ELR (cell line): ENCODE data around the gene CCR3.
A peak's percentile ranks its signal among the peaks of the same experiment; 100 is the strongest.
"Not testable (repeated sequence)": the region's sequence is repeated elsewhere in the genome, so short reads cannot be mapped to it uniquely, and the experiment has no call there.

ENCODE experiments used
- DNase-seq: peaks from one replicate; pipeline ENCODE4 v3.0.0-alpha.2; 2015; ENCODE audit warnings: low read depth

CCR3 gene

DNA sequence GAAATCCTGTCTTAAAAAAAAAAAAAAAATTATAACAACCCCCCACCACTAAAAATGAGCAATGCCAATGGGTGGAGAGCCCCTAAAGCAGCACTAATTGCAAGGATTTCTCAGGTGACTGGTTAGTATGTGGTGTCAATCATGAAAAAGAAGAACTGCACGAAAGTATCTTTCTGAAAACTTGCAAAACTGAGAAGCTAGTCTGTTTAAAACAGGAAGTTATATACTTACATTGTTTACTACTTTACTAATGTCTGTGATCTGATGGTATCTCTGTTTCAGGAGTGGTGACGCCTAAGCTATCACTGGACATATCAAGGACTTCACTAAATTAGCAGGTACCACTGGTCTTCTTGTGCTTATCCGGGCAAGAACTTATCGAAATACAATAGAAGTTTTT is at the start of gene CCR3:
TSS of gene CCR3 (plus strand) at position 341 of the 400 bp plus-strand sequence. CDS start 22,699 bp downstream, outside the sequence.
- DNase-seq, result no peak

DNA sequence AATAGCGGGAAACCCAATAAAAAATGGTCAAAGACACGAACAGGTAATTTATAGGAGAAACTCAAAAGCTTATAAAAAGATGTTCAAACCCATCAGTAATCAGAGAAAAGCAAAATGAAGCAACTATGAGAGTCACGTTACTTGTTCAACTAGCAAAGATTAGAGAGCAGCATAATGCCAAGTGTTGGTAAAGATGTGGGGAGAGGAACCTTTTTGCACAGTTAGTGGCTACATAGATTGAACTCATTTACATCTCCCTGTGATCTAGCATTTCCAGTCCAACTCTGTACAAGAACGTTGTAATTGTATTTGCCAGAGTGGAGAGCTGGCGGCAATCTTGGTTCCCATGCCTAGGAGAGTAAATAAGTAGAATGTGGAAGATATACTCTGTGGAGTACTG is 49.3 kb upstream of the CCR3 start:
- DNase-seq, result no peak

DNA sequence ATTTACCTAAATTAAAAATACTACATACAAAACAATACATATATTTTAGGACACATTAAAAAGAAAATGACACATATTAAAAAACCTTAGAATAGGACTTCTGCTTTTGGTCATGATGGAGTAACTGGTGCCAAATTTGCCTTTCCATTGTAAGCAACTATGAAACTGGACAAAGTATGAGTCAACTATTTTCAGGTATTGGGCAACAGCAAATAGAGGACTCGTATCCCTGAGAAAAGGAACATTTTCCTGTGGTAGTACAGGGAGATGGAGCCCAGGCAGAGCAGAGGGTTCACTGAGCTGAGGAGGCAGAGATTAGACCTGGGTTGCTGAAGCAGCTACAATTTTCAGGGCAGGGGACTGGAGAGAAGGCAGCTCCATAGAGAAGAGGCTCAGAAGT is 48.8 kb upstream of the CCR3 start:
- peak; percentile 32 for DNase-seq

DNA sequence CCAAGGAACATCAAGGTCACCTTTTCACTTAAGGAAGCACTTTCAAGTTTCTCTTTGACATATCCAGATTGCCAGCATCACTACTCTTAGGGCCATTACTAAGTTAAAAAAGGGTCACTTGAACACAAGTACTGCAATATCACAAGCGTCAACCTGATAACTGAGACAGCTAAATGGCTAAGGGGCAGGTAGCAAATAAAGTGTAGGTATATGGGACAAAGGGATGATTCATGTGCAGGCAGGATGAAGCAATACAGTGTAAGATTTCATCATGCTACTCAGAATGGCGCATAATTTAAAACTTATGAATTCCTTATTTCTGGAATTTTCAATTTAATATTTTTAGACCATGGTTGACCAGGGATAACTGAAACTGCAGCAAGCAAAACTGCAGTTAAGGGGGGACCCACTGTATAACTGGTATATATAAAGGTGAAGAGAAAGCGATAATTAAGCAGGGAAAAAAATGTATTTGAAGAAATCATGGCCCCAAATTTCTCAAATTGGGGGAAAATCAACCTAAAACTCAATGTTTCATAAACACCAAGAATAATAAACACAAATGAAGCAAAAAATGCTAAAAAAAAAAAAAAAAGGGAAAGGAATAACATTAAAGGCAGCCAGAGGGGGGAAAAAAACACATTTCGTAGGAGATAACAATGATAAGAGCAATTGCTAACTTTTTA is 47.2 kb upstream of the CCR3 start:
- no peak for DNase-seq

DNA sequence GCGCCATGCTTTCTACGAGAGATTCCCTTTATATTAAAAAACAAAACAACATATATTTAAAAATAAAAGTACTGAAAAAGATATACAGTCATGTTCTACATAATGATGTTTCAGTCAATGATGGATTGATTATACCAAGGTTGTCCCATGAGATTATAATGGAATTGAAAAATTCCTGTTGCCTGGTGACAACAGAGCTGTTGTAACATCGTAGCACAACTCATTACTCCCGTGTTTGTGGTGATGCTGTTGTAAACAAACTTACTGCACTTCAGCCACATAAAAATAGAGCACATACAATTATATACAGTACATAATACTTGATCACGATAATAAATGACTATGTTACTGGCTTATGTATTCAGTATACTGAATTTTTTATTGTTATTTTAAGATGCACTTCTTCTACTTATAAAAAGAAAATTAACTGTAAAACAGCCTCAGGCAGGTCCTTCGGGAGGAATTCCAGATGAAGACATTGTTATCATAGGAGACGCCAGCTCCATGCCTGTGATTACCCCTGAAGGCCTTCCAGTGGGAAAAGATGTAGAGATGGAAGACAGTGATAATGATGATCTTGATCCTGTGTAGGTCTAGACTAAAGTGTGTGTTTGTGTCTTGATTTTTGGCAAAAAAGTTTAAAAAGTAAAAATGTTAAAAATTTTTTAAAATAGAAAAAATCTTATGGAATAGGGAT is 45.9 kb upstream of the CCR3 start:
- peak; percentile 18 for DNase-seq

DNA sequence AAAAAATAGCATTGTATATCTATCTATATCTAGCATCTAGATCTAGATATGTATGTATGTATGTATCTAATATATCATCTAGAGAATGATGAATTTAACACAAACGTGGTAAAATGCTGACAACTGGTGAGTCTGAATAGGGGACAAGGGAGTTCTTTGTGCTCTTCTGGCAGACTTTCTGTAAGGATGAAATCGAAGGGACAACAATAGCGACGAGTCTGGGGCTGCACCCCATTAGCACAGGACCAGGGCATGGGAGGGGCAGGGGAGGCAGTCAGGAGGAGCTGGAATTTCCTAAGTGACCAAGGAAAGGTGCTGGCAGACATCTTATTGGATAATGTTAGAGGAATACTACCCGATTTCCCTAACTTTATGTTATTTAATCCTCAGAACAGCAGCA is 42.0 kb upstream of the CCR3 start:
- DNase-seq, result no peak

DNA sequence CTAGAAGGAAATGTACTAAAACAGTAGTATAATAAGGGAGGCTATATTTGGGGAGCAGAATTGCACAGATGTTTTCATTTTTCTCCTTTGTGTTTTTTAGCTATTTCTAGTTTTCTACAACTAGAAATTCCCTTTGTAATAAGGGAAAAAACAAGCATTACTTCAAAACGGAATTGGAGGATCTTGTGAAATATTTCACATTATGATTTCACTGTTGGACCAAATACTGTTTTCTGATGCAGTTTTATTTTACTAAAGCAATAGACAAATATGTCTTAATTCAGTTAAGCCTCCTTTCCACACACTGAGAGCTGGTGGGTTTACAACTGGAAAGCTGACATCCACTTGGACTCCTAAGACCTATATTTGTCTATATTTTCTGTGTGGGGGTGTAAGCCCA is 41.5 kb upstream of the CCR3 start:
- DNase-seq, result no peak

DNA sequence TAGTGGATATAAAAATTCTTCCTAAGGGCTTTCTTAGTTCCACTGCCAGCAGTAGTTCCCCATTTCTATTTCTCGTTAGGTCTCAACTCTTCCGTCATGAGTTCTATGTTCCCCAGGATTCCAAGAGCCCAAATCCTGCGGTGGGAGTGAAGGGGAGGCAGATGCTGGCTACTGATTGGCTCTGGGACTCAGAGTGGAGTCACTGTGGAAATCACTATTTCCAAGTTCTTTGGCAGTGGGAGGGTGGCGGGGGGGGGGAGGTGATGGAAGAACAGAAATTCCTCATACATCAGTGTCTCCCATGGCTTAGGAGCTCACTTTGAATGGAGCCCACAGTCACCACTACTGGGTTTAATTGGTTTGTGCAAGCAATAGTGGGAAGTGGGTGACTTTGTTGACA is 39.7 kb upstream of the CCR3 start:
- DNase-seq, result no peak

DNA sequence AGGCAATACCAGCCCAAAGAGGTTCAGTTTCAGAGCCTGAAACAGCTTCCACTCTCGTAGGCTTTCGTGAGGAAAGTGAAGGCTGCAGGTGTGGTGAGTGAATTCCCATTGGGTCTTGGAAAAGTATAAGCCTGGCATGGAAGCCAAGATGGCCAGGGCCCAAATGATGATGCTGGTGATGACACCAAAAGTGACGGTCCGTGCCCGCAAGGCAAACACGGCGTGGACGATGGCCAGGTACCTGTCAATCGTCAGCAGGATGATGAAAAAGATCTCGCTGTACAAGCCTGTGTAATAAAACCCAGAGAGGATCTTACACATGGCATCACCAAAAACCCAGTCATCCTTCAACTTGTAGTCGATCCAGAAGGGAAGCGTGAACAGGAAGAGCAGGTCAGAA is 38.6 kb upstream of the CCR3 start:
- no peak for DNase-seq

DNA sequence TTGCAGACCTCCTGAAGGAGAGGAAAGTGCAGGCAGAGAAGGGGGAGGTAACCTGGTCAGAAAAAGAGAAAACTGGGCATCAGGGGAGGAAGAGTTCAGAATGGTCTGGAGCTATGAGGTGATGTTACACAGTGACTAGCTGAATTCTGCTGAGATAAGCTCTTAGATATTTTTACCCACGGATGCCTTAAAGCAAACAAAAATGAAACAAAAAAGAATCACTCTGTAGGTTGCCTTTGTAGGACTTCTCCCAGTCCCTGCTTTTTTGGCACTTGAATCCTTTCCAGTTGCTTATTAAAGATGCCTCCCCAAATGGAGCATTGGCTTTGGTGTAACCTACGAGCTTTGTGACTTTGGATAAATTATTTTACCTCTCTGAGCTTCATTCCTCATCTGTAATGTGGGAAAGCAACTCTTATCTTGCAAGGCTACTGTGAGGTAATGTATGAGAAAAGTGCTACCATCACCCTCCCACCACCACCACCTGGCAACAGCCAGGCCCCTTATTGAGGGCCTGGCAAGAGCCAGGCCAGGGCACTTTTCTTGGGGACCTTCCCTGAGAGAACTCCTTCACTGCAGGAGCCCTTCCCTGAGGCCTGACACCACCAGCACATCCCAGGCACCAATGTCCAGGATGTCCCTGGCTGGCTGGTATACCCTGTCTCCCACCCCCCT is 36.8 kb upstream of the CCR3 start:
- DNase-seq, result no peak

DNA sequence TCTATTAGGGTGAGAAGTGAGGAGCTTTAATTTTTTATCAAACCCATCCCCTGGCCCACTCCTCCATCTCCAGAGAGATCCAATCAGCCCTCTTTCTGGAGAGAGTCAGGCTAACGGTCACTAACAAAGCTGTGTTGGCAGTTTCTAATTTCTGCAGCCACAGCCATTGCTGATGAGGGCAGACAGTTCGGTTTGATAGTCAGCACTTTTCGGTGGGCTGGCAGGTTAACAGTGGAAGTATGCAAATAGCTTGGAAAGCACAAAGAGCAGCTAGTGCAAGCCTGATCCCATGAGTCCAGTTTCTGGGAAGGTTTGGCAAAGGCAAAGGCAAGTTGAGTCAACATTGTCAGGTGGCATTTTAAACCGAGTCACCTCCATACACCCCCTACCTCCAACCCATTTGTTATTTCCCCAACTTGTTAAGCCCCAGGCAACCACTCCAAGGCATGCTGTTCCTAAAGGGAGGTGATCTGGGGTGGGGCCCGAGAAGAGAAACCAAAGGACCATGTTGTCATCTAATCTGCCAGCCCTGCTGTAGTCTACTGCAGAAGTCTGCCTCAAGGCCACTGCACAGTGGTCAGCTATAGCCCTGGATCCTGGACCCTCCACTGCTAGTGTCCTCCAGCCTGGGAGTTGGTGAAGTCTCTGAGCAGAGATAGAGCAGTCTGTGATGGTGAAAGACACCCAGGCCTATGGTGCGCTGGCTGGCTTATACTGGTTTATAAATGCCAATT is 35.8 kb upstream of the CCR3 start:
- no peak for DNase-seq

DNA sequence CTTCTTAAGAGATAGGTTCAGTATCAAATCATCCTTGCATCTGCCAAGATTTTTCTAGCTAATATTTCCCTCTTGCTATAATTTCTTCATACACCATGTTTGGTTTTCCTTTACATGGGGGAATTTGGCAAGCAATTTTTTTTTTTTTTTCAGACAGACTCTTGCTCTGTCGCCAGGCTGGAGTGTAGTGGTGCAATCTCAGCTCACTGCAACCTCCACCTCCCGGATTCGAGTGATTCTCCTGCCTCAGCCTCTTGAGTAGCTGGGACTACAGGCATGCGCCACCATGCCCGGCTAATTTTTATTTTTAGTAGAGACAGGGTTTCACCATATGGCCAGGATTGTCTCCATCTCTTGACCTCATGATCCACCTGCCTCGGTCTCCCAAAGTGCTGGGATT is 34.7 kb upstream of the CCR3 start:
- not testable (repeated sequence) for DNase-seq

DNA sequence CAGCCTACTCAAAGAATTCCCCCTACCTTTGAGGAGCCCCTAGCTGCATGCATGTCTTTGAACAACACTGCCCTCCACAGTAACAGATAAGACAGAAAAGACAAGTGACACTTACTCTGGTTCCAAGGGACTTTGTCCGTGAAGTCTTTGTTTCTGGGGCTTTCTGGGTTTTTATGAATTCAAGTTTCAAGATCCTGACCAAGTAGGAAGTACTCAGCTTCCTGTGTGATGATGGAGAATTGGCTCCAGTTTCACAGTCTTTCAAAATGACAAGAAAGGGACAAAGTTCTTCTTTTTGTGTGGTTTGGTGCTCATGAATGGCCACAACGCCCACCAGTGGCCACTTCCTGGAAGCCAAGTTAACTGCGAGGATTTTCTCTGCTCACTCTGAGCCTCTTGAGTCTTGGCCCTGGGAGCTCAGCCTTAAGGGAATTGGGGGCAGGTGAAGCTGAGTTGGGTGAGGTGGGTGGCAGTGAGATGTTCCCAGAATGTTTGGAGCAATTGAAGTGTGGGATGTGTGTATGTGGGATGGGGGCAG is 34.0 kb upstream of the CCR3 start, which contains the start of gene CCR1:
TSS of gene CCR1 (minus strand) at position 147 of the 538 bp plus-strand sequence. CDS start 4,000 bp downstream, outside the sequence.
- DNase-seq, result peak; percentile 66

DNA sequence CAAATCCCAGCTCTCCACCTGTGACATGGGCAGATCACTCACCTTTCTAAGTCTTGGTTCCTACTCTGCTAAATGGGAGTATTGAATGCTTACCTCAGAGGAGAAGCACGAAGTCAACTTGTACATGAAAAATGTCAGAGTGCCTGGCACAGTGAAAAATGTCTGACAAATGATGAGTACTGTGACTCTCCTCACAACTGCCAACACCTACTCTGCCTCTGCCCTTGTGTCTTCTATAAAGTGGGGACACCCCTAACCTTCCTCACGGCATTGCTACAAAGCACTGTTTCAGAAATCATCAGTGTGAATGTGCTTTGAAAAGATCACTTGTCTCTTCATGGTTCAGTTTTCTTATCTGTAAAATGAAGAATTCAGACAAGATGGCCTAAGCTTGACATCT is 33.2 kb upstream of the CCR3 start:
- DNase-seq, result no peak

DNA sequence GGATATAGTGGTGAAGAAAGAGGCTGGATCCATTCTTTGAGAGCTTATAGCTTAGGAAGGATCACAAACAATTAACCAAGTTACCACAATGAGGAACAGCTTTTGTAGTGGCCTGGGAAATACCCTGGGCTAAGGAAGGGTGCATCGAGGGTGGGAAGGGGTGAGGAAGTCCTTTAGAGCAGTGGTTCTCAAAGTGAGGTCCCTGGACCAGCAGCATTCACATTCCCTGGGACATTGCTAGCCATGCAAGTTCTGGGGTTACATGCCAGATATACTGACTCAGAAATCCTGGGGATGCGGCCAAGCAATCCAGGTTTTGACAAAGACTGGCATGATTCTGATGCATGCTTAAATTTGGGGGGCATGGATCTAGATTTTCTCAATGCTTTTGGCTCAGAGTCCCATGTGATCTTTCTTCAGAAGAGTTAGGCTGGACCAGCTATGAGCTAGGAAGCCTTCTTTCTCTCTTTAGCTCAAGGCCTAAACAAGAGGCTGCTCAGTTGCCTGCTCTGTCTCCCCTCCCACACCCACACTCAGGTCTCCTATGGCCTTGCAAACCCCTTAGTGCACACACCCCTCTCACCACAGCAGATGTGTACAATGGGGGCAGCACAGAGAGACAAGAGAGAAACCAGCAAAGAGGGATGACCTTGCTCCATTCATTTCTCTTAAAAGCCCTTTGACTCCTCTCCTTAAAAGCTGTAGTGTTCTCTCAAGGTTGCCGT is 32.4 kb upstream of the CCR3 start:
- peak; percentile 36 for DNase-seq

DNA sequence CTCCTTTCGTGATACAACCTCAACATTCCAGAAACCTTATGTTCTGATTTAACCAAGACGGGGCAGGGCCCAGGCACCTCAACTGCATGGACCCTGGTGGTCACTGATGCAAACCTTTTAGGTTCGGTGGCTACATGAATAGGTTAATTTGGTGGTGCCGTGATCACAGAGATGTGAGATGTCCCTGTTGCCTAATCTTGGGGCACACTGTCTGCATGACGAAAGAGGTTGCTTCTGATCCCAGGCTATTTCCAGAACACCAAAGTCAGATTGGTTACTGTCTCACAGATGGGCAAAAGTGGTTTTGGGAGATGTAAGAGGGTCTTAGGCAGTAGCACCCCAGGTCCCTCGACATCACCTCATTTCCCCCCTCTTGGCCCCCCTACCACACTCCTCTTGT is 30.2 kb upstream of the CCR3 start:
- no peak for DNase-seq

DNA sequence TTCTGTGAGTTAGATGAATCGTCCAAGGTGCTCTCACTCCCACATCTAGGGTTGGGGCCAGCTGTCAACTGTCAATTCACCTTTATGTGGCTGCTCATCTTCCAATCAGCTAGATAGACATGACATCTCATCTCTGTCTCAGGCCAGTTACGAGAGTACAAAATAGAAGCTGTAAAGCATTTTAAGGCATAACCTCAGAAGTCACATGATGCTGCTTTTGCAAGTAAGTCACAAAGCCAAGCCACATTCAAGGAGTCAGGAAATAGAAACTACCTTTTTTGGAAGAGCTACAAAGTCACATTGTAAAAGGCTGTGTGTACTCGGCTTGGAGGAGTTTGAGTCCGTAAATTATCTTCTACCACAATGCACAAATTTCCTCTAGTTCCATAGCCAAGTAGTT is 29.1 kb upstream of the CCR3 start:
- DNase-seq, result no peak

DNA sequence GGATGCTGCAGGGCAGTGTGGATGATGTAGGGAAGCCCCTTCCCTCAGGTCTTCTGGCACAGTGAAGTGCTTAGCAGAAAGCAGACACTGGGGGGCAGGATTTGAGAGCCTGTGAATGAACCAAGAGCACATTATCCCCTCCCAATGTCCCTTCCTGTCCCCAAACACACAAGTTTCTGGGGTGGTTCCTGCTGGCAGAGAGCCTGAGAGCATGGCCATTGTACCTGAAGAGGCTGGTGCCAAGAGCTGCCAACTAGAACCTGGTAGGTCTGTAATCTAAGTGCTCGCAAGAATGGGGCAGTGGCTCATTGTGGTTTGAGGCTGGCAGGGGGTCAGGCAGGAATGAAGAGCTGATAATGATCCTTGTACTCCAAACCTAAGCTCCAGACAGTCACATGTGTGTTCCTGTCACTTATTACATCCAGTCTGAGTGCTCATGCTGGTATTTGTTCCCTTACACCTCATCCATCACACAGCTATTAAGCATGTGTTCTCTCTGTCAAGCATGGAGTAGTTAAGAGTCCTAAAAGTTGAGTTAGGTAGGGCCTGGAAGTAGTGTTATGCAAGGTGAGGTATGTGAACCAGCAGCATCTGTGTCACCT is 27.4 kb upstream of the CCR3 start:
- peak; percentile 14 for DNase-seq

DNA sequence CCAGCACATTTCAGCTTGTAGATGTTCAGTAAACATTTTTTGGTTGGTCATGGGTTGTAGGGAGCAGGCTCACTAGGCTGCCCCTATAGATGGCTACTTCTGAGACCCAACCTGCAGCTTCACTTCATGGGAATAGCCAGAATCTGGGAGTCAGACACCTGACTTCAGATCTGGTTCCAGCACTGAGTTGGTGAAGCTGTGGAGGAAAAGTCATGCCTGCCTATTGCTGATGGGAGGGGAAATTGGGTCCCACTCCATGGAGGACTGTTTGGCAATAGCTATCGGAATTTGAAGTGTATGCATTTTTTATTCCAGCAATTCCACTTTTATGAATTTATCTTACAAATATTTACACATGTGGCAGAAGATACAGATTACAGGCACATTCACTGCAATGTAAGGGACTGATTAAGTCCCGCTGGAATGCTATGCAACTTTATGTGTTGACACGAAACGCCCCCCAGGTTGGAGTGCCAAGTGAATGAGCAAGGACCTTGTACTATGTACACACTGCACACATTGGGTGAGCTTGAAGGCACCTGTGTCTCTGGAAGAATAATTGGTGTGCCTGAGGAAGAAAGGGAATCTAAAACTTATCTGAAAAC is 26.3 kb upstream of the CCR3 start:
- peak; percentile 83 for DNase-seq

DNA sequence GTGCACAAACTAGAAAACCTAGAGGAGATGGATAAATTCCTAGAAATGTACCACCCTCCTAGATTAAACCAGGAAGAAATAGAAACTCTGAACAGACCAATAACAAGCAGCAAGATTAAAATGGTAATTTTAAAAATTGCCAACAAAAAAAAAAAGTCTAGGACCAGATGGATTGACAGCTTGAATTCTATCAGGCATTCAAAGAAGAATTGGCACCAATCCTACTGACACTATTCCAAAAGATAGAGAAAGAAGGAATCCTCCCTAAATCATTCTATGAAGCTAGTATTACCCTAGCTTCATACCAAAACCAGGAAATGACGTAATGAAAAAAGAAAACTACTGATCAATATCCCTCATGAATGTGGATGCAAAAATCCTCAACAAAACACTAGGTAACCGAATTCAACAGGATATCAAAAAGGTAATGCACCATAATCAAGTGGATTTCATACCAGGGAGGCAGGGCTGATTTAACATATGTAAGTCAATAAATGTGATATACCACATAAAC is 24.0 kb upstream of the CCR3 start:
- no peak for DNase-seq
